Fibroblast of mammary gland (primary cell): ENCODE results near the gene RHO.

Experiments used
- DNase-seq: peaks from one replicate; pipeline ENCODE4 v3.0.0-alpha.2; 2010; ENCODE audit warnings: low read depth
- H3K4me3 ChIP-seq: 2 replicates; pipeline ENCODE4 v1.5.1; 2011; ENCODE audit warnings: low read depth, mild to moderate bottlenecking, low read length, moderate library complexity; ENCODE audit not compliant: control insufficient read depth
- TF ChIP-seq, protein P1 (sequence below): conservative IDR thresholded peaks from 2 replicates; pipeline ENCODE4 v1.5.1; 2011; ENCODE audit warnings: low read depth, low read length, inconsistent platforms; ENCODE audit not compliant: control insufficient read depth, insufficient read depth

Gene RHO

DNA sequence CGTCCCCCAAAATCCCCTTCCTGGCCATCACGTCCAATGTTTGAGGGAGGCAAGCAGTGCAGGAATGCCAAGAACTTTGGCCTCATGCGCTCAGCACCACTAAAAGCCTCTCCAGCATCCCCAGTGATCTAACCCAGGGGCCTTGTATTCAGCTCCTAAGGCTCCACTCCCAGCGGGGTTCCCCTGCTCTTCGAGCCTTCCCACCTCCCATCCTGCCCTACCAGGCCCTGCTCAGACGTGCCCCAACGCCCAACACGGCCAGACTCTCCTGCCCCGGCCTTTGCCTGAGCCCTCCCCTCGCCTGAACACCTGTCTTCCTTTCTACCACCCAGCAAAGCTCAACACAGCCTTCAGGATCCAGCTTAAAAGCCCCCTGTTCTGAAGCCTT lies 47.6 kb downstream of the RHO start:
- no peak overlapping the region for H3K4me3 ChIP-seq
- no peak for DNase-seq
- TF ChIP-seq, protein P1, sequence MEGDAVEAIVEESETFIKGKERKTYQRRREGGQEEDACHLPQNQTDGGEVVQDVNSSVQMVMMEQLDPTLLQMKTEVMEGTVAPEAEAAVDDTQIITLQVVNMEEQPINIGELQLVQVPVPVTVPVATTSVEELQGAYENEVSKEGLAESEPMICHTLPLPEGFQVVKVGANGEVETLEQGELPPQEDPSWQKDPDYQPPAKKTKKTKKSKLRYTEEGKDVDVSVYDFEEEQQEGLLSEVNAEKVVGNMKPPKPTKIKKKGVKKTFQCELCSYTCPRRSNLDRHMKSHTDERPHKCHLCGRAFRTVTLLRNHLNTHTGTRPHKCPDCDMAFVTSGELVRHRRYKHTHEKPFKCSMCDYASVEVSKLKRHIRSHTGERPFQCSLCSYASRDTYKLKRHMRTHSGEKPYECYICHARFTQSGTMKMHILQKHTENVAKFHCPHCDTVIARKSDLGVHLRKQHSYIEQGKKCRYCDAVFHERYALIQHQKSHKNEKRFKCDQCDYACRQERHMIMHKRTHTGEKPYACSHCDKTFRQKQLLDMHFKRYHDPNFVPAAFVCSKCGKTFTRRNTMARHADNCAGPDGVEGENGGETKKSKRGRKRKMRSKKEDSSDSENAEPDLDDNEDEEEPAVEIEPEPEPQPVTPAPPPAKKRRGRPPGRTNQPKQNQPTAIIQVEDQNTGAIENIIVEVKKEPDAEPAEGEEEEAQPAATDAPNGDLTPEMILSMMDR = no peak

DNA sequence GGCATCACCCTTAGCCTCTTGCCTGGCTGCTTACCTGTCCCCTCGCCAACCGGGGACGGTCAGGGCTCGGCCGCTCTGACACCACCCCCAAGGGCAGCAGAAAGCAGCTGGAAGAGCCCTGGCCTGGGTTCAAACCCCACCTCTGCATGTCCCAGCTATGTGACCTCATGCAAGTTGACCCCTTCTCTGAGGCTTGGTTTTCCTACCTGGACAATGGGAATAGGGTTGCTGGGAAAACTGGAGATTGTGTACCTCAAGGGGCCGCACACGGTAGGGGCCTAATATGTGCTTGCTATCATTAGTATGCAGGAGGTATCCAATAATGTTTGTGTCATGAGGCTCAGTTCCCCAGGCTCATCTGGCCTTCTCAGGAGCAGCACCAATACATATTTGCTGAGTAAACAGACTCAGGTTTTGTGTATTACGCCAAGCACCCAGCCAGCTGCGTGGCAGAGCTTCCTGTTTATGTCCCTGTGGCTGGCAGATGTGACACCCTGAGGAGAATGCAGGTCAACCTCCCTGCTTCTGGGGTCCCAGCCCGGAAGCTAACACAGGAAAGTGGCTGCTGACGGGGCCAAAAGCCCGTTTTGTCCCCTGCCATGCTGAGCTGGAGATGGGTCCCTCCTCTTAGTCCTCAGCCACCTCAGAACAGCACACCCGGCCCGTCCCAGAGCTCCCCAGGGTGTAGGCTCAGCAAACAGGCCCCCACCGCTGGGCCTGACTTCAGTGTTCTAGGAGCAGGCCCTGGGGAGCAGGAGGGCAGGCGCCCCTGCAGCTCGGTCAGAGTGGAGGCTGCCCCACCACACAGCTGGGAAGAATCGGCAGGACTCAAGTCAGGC lies 48.3 kb downstream of the RHO start:
- H3K4me3 ChIP-seq = no peak overlapping the region
- TF ChIP-seq, protein P1 = no peak
- DNase-seq = no peak

DNA sequence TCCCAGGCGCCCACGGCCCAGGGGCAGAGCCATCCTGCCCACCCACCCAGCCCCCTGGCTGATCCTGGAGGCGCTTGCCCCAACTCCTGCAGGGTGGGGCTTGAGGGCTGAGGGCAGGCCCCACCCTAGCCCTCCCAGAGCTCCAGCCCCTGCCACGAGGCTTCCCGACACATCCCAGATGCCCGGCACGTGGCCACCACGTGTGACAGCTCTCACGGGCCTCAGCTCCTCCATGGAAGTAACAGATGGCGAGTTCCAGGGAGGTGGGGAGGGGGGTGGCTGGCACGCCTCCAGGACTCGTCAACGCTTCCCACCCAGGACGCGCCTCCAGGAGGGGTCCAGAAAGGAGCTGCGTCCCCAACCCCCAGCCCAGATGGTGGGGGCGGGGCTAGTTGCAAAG lies 48.9 kb downstream of the RHO start:
- peak; percentile 27 for DNase-seq
- no peak overlapping the region for H3K4me3 ChIP-seq
- TF ChIP-seq, protein P1 = no peak

DNA sequence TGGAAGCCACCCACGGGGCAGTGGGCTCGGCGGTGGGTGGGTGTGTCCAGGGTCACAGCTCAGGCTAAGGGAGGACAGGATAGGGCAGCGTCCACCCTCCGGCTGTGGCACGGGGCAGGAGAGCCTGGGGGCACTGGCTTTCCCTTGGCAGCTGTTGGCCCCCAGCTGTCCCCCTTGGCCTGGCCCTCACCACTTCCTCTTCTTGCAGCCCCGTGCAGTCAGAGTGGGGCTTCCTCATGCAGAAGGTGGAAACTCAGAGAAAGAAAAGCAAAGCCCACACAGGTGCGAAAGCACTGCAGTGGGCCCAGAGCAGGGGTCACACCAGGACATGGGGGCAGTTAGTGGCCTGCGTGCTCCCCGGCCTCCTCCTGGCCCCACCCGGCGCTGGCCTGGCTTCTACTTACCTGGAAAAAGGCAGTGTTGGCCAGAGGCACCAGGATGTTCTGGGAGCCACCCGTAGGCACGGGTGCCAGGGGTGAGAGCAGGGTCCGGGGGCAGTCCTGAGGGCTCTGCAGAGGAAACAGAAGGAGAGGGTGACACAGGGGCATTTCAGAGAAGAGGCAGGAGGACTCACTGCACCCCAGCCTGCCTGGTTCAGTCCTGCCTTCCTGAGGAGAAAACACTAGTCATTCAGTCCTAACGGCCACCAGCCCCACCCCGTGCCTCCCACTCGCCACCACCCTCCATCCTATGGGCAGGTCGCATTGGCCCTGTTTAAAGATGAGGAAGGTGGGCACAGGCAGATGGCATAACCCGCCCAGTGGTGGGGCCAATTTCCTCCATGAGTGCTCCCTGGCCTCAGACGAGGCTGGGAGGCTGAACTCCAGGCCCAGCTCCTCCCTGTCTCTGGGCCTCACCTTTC lies 49.7 kb downstream of the RHO start:
- TF ChIP-seq, protein P1 = no peak
- H3K4me3 ChIP-seq = no peak overlapping the region
- no peak for DNase-seq

DNA sequence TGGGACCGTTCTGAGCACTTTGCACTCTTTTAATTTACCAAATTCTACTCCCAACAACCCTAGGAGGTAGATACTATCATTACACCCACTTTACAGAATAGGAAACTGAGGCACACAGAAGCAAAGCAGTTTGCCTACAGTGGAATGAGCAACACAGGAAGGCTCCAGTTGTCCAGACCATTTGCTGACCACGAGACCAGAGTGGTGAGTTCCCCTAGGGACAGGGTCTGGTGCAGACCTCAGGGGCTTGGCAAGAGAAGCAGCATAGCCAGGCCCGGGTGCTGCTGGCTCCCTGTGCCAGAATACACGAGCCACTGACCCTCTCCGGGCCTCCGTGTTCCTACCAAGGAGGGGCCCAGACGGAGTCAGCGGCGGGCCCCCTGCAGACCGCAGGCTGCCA lies 51.6 kb downstream of the RHO start:
- DNase-seq = no peak
- TF ChIP-seq, protein P1 = no peak
- H3K4me3 ChIP-seq = no peak overlapping the region

DNA sequence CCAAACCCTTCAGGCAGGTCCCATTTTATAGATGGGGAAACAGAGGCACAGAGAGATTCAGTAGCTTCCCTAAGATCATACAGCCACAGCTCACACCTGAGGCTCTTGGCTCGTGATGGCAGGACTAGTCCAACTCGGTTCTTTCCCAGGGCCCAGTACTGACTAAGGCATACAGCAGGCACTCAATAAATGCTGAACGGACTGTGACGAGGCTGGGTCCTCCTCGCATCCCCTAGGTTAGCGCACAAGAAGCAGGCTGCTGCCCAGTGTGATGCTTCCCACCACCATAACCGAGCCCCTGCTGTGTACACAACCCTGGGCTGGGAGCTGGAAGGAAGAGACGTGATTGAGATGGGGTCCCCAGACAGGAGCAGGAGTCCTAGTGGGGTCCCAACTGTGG lies 53.2 kb downstream of the RHO start:
- TF ChIP-seq, protein P1 = no peak
- H3K4me3 ChIP-seq = no peak overlapping the region
- no peak for DNase-seq
